HL-60 (cell line): ENCODE measurements around the gene G3BP2.

Experiments used
- DNase-seq, 2 experiments: peaks; one replicate each; pipeline ENCODE4 v3.0.0-alpha.2; 2010 to 2020; ENCODE audit warnings: low read depth in 1 of 2, low spot score in 1 of 2
- H3K27ac ChIP-seq: fragments of 250-450 bp; sonication (Bioruptor Pico); replicated peaks from 2 replicates; pipeline ENCODE4 v1.5.1; 2020; ENCODE audit warnings: mild to moderate bottlenecking, moderate library complexity
- H3K27me3 ChIP-seq: fragments of 250-450 bp; sonication (Bioruptor Pico); 2 replicates; pipeline ENCODE4 v1.5.1; 2021; ENCODE audit warnings: mild to moderate bottlenecking, moderate library complexity; ENCODE audit not compliant: insufficient read depth, poor library complexity, severe bottlenecking
- H3K4me3 ChIP-seq: replicated peaks from 2 replicates; pipeline ENCODE4 v1.5.1; 2011; ENCODE audit warnings: mild to moderate bottlenecking, control low read depth, low read length; ENCODE audit not compliant: insufficient read depth
- GABPA ChIP-seq: IDR thresholded peaks from 2 replicates; pipeline ENCODE4 v1.6.1; 2012; ENCODE audit warnings: low read depth
- POLR2AphosphoS5 ChIP-seq: IDR thresholded peaks from 2 replicates; pipeline ENCODE4 v1.6.1; 2012; ENCODE audit warnings: low read depth
- REST ChIP-seq: IDR thresholded peaks from 2 replicates; pipeline ENCODE4 v1.6.1; 2012; ENCODE audit warnings: low read depth; ENCODE audit not compliant: insufficient replicate concordance
- SPI1 ChIP-seq: IDR thresholded peaks from 2 replicates; pipeline ENCODE4 v1.6.1; 2012; ENCODE audit warnings: low read depth, mild to moderate bottlenecking, borderline replicate concordance
- long read RNA-seq: library from polyadenylated mRNA; unstranded; transcript quantifications from one replicate; pipeline ENCODE4 v2.0.0, GENCODE V29; 2020
- TF ChIP-seq, protein P1 (sequence below): IDR thresholded peaks from one replicate; pipeline ENCODE4 v1.5.1; 2011; ENCODE audit warnings: low read length, control low read depth, inconsistent platforms; ENCODE audit not compliant: insufficient read depth

G3BP2 gene
- long read RNA-seq, full-length matches to known transcripts: 297 of 571 reads
- long read RNA-seq, partial matches to known transcripts: 21 of 571 reads
- long read RNA-seq, other reads (novel, unspliced or antisense): 253 of 571 reads

DNA sequence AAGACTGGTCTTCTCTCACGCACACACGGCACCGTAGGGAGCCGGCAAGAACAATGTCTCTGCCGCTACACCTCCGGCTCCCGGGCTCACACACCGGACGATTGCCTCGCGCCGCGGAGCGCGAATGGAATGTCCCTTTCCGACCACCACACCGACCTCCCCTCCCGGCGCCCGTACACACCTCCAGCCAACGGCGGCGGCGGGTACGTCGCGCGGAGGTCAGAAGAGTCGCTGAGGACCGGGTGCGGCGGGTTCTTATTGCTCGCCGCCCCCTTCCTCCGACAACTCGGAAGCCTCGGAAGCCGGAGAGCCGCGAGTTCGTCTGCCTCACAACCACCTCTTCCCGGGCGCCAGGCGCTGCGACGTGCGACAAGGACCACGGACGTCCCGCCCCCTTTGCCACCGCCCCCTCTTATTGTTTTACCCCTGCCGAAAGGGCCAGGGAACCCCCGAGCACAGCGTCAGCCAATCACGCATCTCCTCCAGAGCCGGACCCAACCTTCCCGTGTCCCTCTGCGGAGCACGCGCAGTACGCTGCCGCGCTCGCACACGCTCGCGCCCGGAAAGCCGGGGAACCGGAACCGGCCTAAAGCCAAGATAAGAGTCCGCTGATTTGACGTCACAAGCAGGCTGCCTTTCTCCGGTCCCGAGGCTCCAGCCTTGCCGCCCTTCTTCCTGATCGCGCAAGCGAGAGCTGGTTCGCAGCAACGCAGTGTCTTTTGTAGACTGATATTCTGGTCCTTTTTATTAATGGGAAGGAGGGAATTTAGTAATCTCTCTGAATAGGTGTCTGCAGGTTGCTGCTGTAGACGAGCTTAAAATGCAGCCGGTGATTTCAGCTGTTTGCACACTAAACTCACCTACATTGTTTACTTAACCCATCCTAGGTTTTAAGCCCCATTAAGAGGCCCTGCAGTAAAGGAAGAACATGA is at the start of gene G3BP2:
Gene G3BP2 (minus strand): TSS at position 385 of the 932 bp plus-strand sequence. CDS start 11,386 bp downstream, outside the sequence.
- Histone ChIP-seq H3K4me3 (peak within 1 kb of the TSS; percentile 96), H3K27me3 (no peaks in the 10 kb centered on the region), H3K27ac (peak within 1 kb of the TSS; percentile 89)
- DNase-seq: peak; percentile 94 to 99
- TF ChIP-seq, protein P1, sequence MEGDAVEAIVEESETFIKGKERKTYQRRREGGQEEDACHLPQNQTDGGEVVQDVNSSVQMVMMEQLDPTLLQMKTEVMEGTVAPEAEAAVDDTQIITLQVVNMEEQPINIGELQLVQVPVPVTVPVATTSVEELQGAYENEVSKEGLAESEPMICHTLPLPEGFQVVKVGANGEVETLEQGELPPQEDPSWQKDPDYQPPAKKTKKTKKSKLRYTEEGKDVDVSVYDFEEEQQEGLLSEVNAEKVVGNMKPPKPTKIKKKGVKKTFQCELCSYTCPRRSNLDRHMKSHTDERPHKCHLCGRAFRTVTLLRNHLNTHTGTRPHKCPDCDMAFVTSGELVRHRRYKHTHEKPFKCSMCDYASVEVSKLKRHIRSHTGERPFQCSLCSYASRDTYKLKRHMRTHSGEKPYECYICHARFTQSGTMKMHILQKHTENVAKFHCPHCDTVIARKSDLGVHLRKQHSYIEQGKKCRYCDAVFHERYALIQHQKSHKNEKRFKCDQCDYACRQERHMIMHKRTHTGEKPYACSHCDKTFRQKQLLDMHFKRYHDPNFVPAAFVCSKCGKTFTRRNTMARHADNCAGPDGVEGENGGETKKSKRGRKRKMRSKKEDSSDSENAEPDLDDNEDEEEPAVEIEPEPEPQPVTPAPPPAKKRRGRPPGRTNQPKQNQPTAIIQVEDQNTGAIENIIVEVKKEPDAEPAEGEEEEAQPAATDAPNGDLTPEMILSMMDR: no peak
- TF ChIP-seq POLR2AphosphoS5 (peak; percentile 76), SPI1 (no peak; the same call in 1 of the 2 replicates), REST (peak; percentile 55), GABPA (peak; percentile 71)

- TF ChIP-seq REST (no peak), SPI1 (no peak), POLR2AphosphoS5 (no peak), GABPA (no peak)
- TF ChIP-seq, protein P1: no peak
- Histone ChIP-seq H3K4me3 (no peak overlapping the region), H3K27me3 (no peaks in the 10 kb centered on the region), H3K27ac (no peak overlapping the region)
- no peak for DNase-seq
Observed at GRCh38 chr4:75722417-75722816, 49.2 kb upstream of the G3BP2 start.

DNA sequence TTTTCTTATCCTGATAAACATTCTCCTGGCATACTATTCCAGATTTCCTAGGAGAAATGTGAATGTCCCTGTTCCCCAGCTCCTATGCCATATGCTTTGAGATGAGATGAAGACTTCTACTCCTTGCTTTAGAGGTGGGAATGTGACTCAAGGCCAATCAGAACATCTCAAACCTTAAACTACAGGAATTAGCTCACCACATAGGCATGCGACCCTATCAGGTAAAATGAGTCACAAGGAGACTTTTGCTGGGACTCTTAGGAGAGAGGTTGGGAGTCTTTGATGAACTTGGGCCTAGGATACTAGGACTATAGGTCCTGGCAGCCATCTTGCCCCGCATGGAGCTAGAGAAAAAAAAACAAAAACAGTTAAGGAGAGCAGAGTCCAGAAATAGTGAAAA is 45.3 kb upstream of the G3BP2 start:
- TF ChIP-seq POLR2AphosphoS5 (no peak), SPI1 (no peak), GABPA (no peak), REST (no peak)
- TF ChIP-seq, protein P1: no peak
- H3K27me3 ChIP-seq: no peaks in the 10 kb centered on the region
- no peak overlapping the region for H3K4me3 ChIP-seq
- no peak for DNase-seq
- no peak overlapping the region for H3K27ac ChIP-seq
